GM20000 (cell line): ENCODE results near the gene CNOT6L.

Source experiments
- DNase-seq: peaks from one replicate; pipeline ENCODE4 v3.0.0; 2012; ENCODE audit warnings: low spot score
- CTCF ChIP-seq: IDR thresholded peaks from 2 replicates; pipeline ENCODE4 v1.5.1; 2012; ENCODE audit warnings: mild to moderate bottlenecking, control low read depth; ENCODE audit errors: extremely low read depth, missing control alignments

CNOT6L gene

GRCh38 chr4:77819843-77820648 is 878 bp upstream of the CNOT6L start:
- DNase-seq = peak; percentile 95
- TF ChIP-seq CTCF = no peak

GRCh38 chr4:77819404-77819842 is 255 bp upstream of the CNOT6L start:
- DNase-seq = no peak
- TF ChIP-seq CTCF = no peak

GRCh38 chr4:77818073-77818601 is 1.0 kb downstream of the CNOT6L start:
- TF ChIP-seq CTCF = no peak
- peak; percentile 58 for DNase-seq

GRCh38 chr4:77817304-77818072 is 1.7 kb downstream of the CNOT6L start:
- peak; percentile 16 for DNase-seq
- TF ChIP-seq CTCF = no peak

GRCh38 chr4:77816546-77816945 is 2.6 kb downstream of the CNOT6L start:
- DNase-seq = no peak
- TF ChIP-seq CTCF = no peak

GRCh38 chr4:77815636-77816035 is 3.5 kb downstream of the CNOT6L start:
- TF ChIP-seq CTCF = no peak
- no peak for DNase-seq

- TF ChIP-seq CTCF = no peak
- no peak for DNase-seq
These were observed 13.3 kb downstream of the CNOT6L start for GRCh38 chr4:77805840-77806239.
